OCI-LY7 (cell line): ENCODE measurements around the gene B4GALNT4. TPM values are rescaled to one million over a fixed set of nuclear protein-coding genes. Genes with fewer than 3 reads are reported as not detected.
"Not testable (repeated sequence)": the region's sequence is repeated elsewhere in the genome, so short reads cannot be mapped to it uniquely, and the experiment has no call there.

ENCODE experiments used
- BruUV-seq: library from RNA; stranded (reverse); fragments of 400-500 nt; replicated peaks from 2 replicates; lab custom pipeline; 2021; lab: Mats Ljungman, UMichigan
- CTCF ChIA-PET: fragments of 300-600 bp; sonication (Branson Sonifier 250); formaldehyde crosslinking; loops from one replicate; lab custom pipeline; 2022; ENCODE audit warnings: antibody characterized with exemption; ENCODE audit not compliant: unreplicated experiment; lab: Charles Lee
- POLR2A ChIA-PET: fragments of 300-600 bp; sonication (Branson Sonifier 250); formaldehyde crosslinking; loops from one replicate; lab custom pipeline; 2022; ENCODE audit warnings: antibody characterized with exemption; lab: Charles Lee
- DNase-seq: peaks from one replicate; pipeline ENCODE4 v3.0.0-alpha.2; 2015; ENCODE audit warnings: low spot score
- H2AFZ ChIP-seq: fragments of 200-600 bp; sonication (generic), shearing (Covaris generic); 2 replicates; pipeline ENCODE4 v1.6.1; 2014; ENCODE audit warnings: mild to moderate bottlenecking, antibody characterized with exemption, low read length, moderate library complexity
- H3K27ac ChIP-seq: fragments of 200-600 bp; sonication (generic); 2 replicates; pipeline ENCODE4 v1.5.1; 2014; ENCODE audit warnings: mixed run types, low read depth, mild to moderate bottlenecking, moderate library complexity, low read length, inconsistent platforms; ENCODE audit not compliant: poor library complexity, severe bottlenecking
- H3K36me3 ChIP-seq: fragments of 200-600 bp; sonication (generic); 2 replicates; pipeline ENCODE4 v1.6.1; 2014; ENCODE audit warnings: mild to moderate bottlenecking, antibody characterized with exemption, low read length, moderate library complexity, mixed read lengths; ENCODE audit not compliant: insufficient read depth
- H3K4me1 ChIP-seq: fragments of 200-600 bp; sonication (generic); 2 replicates; pipeline ENCODE4 v1.5.1; 2014; ENCODE audit warnings: mild to moderate bottlenecking, low read length; ENCODE audit not compliant: insufficient read depth, poor library complexity, severe bottlenecking
- H3K4me2 ChIP-seq: fragments of 200-600 bp; sonication (generic); 2 replicates; pipeline ENCODE4 v1.6.1; 2014; ENCODE audit warnings: mild to moderate bottlenecking, low read length
- H3K4me3 ChIP-seq: fragments of 200-600 bp; sonication (generic); 2 replicates; pipeline ENCODE4 v1.5.1; 2014; ENCODE audit warnings: mild to moderate bottlenecking, low read depth, low read length; ENCODE audit not compliant: poor library complexity, severe bottlenecking
- H3K79me2 ChIP-seq: fragments of 200-600 bp; sonication (generic); 2 replicates; pipeline ENCODE4 v1.6.1; 2016; ENCODE audit warnings: low read depth, mild to moderate bottlenecking, low read length, moderate library complexity, mixed read lengths; ENCODE audit not compliant: insufficient read depth
- H3K9me2 ChIP-seq: fragments of 200-600 bp; sonication (generic); 2 replicates; pipeline ENCODE4 v1.6.1; 2016; ENCODE audit warnings: mild to moderate bottlenecking, low read length, mixed read lengths; ENCODE audit not compliant: insufficient read depth
- H3K9me3 ChIP-seq: fragments of 200-600 bp; sonication (generic); 2 replicates; pipeline ENCODE4 v1.6.1; 2014; ENCODE audit warnings: mild to moderate bottlenecking, mixed run types, low read length, mixed read lengths
- H4K20me1 ChIP-seq: fragments of 200-600 bp; sonication (generic); 2 replicates; pipeline ENCODE4 v1.6.1; 2014; ENCODE audit warnings: mild to moderate bottlenecking, antibody characterized with exemption, low read length, moderate library complexity, mixed read lengths; ENCODE audit not compliant: insufficient read depth
- CTCF ChIP-seq: fragments of 200-600 bp; sonication (generic); conservative IDR thresholded peaks from 2 replicates; pipeline ENCODE4 v1.5.1; 2014; ENCODE audit warnings: mild to moderate bottlenecking, antibody characterized with exemption, low read length, moderate library complexity, mixed read lengths
- EZH2phosphoT487 ChIP-seq: fragments of 200-600 bp; sonication (generic); IDR thresholded peaks from 2 replicates; pipeline ENCODE4 v1.6.1; 2018; ENCODE audit warnings: low read depth, borderline replicate concordance, mild to moderate bottlenecking, mixed run types, antibody characterized with exemption, low read length, moderate library complexity, mixed read lengths
- intact Hi-C: fragments of 100-400 bp; cut with micrococcal nuclease; formaldehyde crosslinking; loops from one replicate; pipeline ENCODE4 v1.10.0; 2022; ENCODE audit not compliant: unreplicated experiment
- total RNA-seq, 2 experiments: library from RNA; depleted of rRNA in 1 of 2; stranded (reverse); fragments of >200 nt in 1 of 2; shearing (Covaris generic) in 1 of 2; gene quantifications; 2 replicates each; pipeline ENCODE4 v1.2.3, GENCODE V29; 2014 to 2022

Gene B4GALNT4
- total RNA-seq, 2 experiments from 2014 or later: not detected

GRCh38 chr11:360326-361280 lies 8.7 kb upstream of the B4GALNT4 start:
- Histone ChIP-seq H3K4me3 (no peak overlapping the region), H3K4me2 (no peak overlapping the region), H3K27ac (no peak overlapping the region), H3K4me1 (peaks cover 7% of the 10 kb centered on the region), H3K9me3 (no peaks in the 10 kb centered on the region), H4K20me1 (no peaks in the 10 kb centered on the region), H2AFZ (no peak overlapping the region), H3K36me3 (no peaks in the 10 kb centered on the region), H3K9me2 (no peaks in the 10 kb centered on the region), H3K79me2 (no peaks in the 10 kb centered on the region)
- intact Hi-C loops: loop anchor here (2.0 kb wide), 1 partner anchor 110 kb away; no protein-coding TSS in a partner anchor
- CTCF ChIA-PET: no interaction called here
- TF ChIP-seq EZH2phosphoT487: no peak
- TF ChIP-seq CTCF: no peak
- no peak for DNase-seq
- no TSS peak for BruUV-seq
- POLR2A ChIA-PET: no interaction called here

GRCh38 chr11:362642-363442 lies 6.5 kb upstream of the B4GALNT4 start:
- no peaks in the 10 kb centered on the region for H3K4me1 ChIP-seq
- H3K9me3 ChIP-seq: no peaks in the 10 kb centered on the region
- intact Hi-C loops: loop anchor here (1.0 kb wide), 2 partner anchors 58 to 88 kb away; no protein-coding TSS in a partner anchor
- H3K36me3 ChIP-seq: no peaks in the 10 kb centered on the region
- no peak overlapping the region for H3K27ac ChIP-seq
- no peaks in the 10 kb centered on the region for H4K20me1 ChIP-seq
- no peaks in the 10 kb centered on the region for H3K79me2 ChIP-seq
- no peak overlapping the region for H2AFZ ChIP-seq
- ChIA-PET CTCF (interaction anchor here (0.6 kb wide), 3 partner anchors 30 to 84 kb away, joined by 3 to 10 read pairs (median 3); no protein-coding TSS in a partner anchor), POLR2A (interaction anchor here (0.6 kb wide), 1 partner anchor 58 kb away, joined by 3 read pairs; no protein-coding TSS in a partner anchor)
- TF ChIP-seq EZH2phosphoT487 (no peak), CTCF (no peak)
- H3K4me2 ChIP-seq: no peak overlapping the region
- no peaks in the 10 kb centered on the region for H3K9me2 ChIP-seq
- no peak for DNase-seq
- H3K4me3 ChIP-seq: no peak overlapping the region
- BruUV-seq: no TSS peak

GRCh38 chr11:363443-363805 lies 5.9 kb upstream of the B4GALNT4 start:
- H3K4me1 ChIP-seq, H3K27ac ChIP-seq, H3K36me3 ChIP-seq, H3K9me3 ChIP-seq, BruUV-seq, intact Hi-C loops, H3K9me2 ChIP-seq, DNase-seq, H2AFZ ChIP-seq, H3K4me3 ChIP-seq, H3K79me2 ChIP-seq, H4K20me1 ChIP-seq, H3K4me2 ChIP-seq: not testable (repeated sequence)
- CTCF ChIA-PET: interaction anchor here (0.6 kb wide), 3 partner anchors 29 to 84 kb away, joined by 3 to 10 read pairs (median 3); no protein-coding TSS in a partner anchor
- POLR2A ChIA-PET: interaction anchor here (0.6 to 1.5 kb wide), 3 partner anchors 44 to 110 kb away, joined by 3 to 10 read pairs (median 3); no protein-coding TSS in a partner anchor
